Neural progenitor cell (in vitro differentiated cells): ENCODE measurements around the gene TMEM132E. TPM values are rescaled to one million over a fixed set of nuclear protein-coding genes. Genes with fewer than 3 reads are reported as not detected.

ENCODE experiments used
- DNase-seq: peaks from one replicate; pipeline ENCODE4 v3.0.0-alpha.2; 2016; ENCODE audit warnings: low spot score
- H2AFZ ChIP-seq: fragments of 200-600 bp; sonication (generic); replicated peaks from 2 replicates; pipeline ENCODE4 v1.6.1; 2016; ENCODE audit warnings: antibody characterized with exemption
- H3F3A ChIP-seq: fragments of 200-600 bp; sonication (generic); 2 replicates; pipeline ENCODE4 v1.6.1; 2016; ENCODE audit warnings: antibody characterized with exemption, low read depth
- H3K27ac ChIP-seq: fragments of 200-600 bp; sonication (generic); 2 replicates; pipeline ENCODE4 v1.5.1; 2016; ENCODE audit warnings: mild to moderate bottlenecking
- H3K27me3 ChIP-seq: fragments of 200-600 bp; sonication (generic); 2 replicates; pipeline ENCODE4 v1.6.1; 2016; ENCODE audit warnings: mild to moderate bottlenecking, moderate library complexity
- H3K36me3 ChIP-seq: fragments of 200-600 bp; sonication (generic); 2 replicates; pipeline ENCODE4 v1.5.1; 2016
- H3K4me1 ChIP-seq: fragments of 200-600 bp; sonication (generic); 2 replicates; pipeline ENCODE4 v1.6.1; 2016; ENCODE audit warnings: mixed run types
- H3K4me2 ChIP-seq: fragments of 200-600 bp; sonication (generic); 2 replicates; pipeline ENCODE4 v1.6.1; 2016
- H3K4me3 ChIP-seq: fragments of 200-600 bp; sonication (generic); 2 replicates; pipeline ENCODE4 v1.5.1; 2016
- H3K79me2 ChIP-seq: fragments of 200-600 bp; sonication (generic); 2 replicates; pipeline ENCODE4 v1.6.1; 2016; ENCODE audit warnings: low read depth
- H3K9ac ChIP-seq: fragments of 200-600 bp; sonication (generic); 2 replicates; pipeline ENCODE4 v1.6.1; 2016
- H3K9me3 ChIP-seq: fragments of 200-600 bp; sonication (generic); 2 replicates; pipeline ENCODE4 v1.5.1; 2016; ENCODE audit warnings: low read depth
- H4K20me1 ChIP-seq: fragments of 200-600 bp; sonication (generic); 2 replicates; pipeline ENCODE4 v1.6.1; 2016; ENCODE audit warnings: low read depth
- H3K27ac Mint-ChIP-seq: 3 replicates; pipeline ENCODE4 v1.8.0; 2021; ENCODE audit warnings: mixed read lengths
- H3K27me3 Mint-ChIP-seq: 2 replicates; pipeline ENCODE4 v1.8.0; 2022; ENCODE audit warnings: low read depth, mild to moderate bottlenecking, inconsistent platforms, moderate library complexity, mixed read lengths; ENCODE audit not compliant: insufficient read depth
- H3K36me3 Mint-ChIP-seq: 3 replicates; pipeline ENCODE4 v1.8.0; 2021; ENCODE audit warnings: mixed read lengths
- H3K4me1 Mint-ChIP-seq: 3 replicates; pipeline ENCODE4 v1.8.0; 2021; ENCODE audit warnings: mixed read lengths
- H3K4me3 Mint-ChIP-seq: 3 replicates; pipeline ENCODE4 v1.8.0; 2021; ENCODE audit warnings: mild to moderate bottlenecking, moderate library complexity, mixed read lengths
- H3K9me3 Mint-ChIP-seq: 3 replicates; pipeline ENCODE4 v1.8.0; 2020; ENCODE audit warnings: mixed read lengths
- CTCF ChIP-seq: fragments of 200-600 bp; sonication (generic); IDR thresholded peaks from 2 replicates; pipeline ENCODE4 v1.5.1; 2017; ENCODE audit warnings: antibody characterized with exemption, mild to moderate bottlenecking
- EZH2 ChIP-seq: fragments of 200-600 bp; sonication (generic); IDR thresholded peaks from 2 replicates; pipeline ENCODE4 v1.6.1; 2017; ENCODE audit warnings: antibody characterized with exemption, mild to moderate bottlenecking, moderate library complexity
- EZH2phosphoT487 ChIP-seq: fragments of 200-600 bp; sonication (generic); IDR thresholded peaks from 2 replicates; pipeline ENCODE4 v1.6.1; 2017; ENCODE audit warnings: antibody characterized with exemption
- total RNA-seq: library from RNA; depleted of rRNA; stranded (reverse); fragments of >200 nt; gene quantifications from 2 replicates; pipeline ENCODE4 v1.2.3, GENCODE V29; 2015; ENCODE audit warnings: low replicate concordance

TMEM132E gene
- total RNA-seq, 1 donor from 2014 or later = 0.21 TPM

DNA sequence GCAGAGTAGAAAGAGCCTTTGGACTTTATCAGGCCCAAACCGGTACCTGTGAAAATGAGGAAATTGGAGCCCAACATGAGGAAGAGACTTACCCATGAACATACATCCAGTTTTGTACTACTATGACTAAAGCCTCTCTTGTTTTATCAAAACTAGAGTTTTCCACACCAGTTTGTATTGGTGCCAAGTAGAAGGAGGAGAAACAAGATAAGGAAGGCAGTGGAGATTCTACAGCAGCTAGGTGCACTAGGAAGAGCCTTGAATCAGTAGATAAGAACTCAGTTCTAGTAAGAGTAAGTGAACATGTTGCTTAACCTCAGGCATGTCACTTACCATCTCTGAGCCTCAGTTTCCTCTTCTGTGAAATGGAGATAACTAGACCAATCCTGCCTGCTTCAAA, 13.7 kb upstream of the TMEM132E start:
- Histone ChIP-seq H3K27me3 (peaks cover 100% of the 10 kb centered on the region), H2AFZ (no peak overlapping the region), H3K4me3 (no peak overlapping the region), H4K20me1 (peaks cover 20% of the 10 kb centered on the region), H3K36me3 (no peaks in the 10 kb centered on the region), H3K4me1 (peaks cover 7% of the 10 kb centered on the region), H3K79me2 (no peaks in the 10 kb centered on the region), H3K4me2 (no peak overlapping the region), H3K9ac (no peak overlapping the region), H3K27ac (no peak overlapping the region), H3K9me3 (no peaks in the 10 kb centered on the region), H3F3A (peaks cover 8% of the 10 kb centered on the region)
- peaks cover 20% of the 10 kb centered on the region for H3K27me3 Mint-ChIP-seq
- H3K27ac Mint-ChIP-seq = no peak overlapping the region
- DNase-seq = no peak
- no peaks in the 10 kb centered on the region for H3K36me3 Mint-ChIP-seq
- no peaks in the 10 kb centered on the region for H3K9me3 Mint-ChIP-seq
- H3K4me3 Mint-ChIP-seq = no peak overlapping the region
- H3K4me1 Mint-ChIP-seq = peaks cover 6% of the 10 kb centered on the region
- TF ChIP-seq EZH2phosphoT487 = no peak
- TF ChIP-seq CTCF = no peak
- no peak for TF ChIP-seq EZH2

GRCh38 chr17:34566201-34566600, 13.2 kb upstream of the TMEM132E start:
- no peak for TF ChIP-seq EZH2
- TF ChIP-seq CTCF = no peak
- no peak for TF ChIP-seq EZH2phosphoT487
- Histone ChIP-seq H3K36me3 (no peaks in the 10 kb centered on the region), H3K9me3 (no peaks in the 10 kb centered on the region), H2AFZ (no peak overlapping the region), H3K79me2 (no peaks in the 10 kb centered on the region), H3K9ac (no peak overlapping the region), H3K4me1 (peaks cover 7% of the 10 kb centered on the region), H4K20me1 (peaks cover 20% of the 10 kb centered on the region), H3K4me2 (no peak overlapping the region), H3F3A (peaks cover 8% of the 10 kb centered on the region), H3K27me3 (peaks cover 100% of the 10 kb centered on the region), H3K27ac (no peak overlapping the region), H3K4me3 (no peak overlapping the region)
- no peaks in the 10 kb centered on the region for H3K9me3 Mint-ChIP-seq
- H3K4me3 Mint-ChIP-seq = no peak overlapping the region
- no peaks in the 10 kb centered on the region for H3K36me3 Mint-ChIP-seq
- H3K4me1 Mint-ChIP-seq = peaks cover 9% of the 10 kb centered on the region
- no peak overlapping the region for H3K27ac Mint-ChIP-seq
- peaks cover 20% of the 10 kb centered on the region for H3K27me3 Mint-ChIP-seq
- DNase-seq = no peak

- H3K4me1 ChIP-seq = peaks cover 7% of the 10 kb centered on the region
- H3K79me2 ChIP-seq = no peaks in the 10 kb centered on the region
- H3K36me3 ChIP-seq = no peaks in the 10 kb centered on the region
- H3K27me3 ChIP-seq = peaks cover 100% of the 10 kb centered on the region
- peaks cover 22% of the 10 kb centered on the region for H3K27me3 Mint-ChIP-seq
- H3K9me3 ChIP-seq = no peaks in the 10 kb centered on the region
- H3K4me1 Mint-ChIP-seq = peaks cover 12% of the 10 kb centered on the region
- no peak overlapping the region for H3K4me3 ChIP-seq
- H3F3A ChIP-seq = peaks cover 8% of the 10 kb centered on the region
- peaks cover 20% of the 10 kb centered on the region for H4K20me1 ChIP-seq
- H3K27ac ChIP-seq = no peak overlapping the region
- no peaks in the 10 kb centered on the region for H3K9me3 Mint-ChIP-seq
- no peak overlapping the region for H3K9ac ChIP-seq
- no peak overlapping the region for H3K4me3 Mint-ChIP-seq
- no peak for DNase-seq
- no peak overlapping the region for H2AFZ ChIP-seq
- H3K36me3 Mint-ChIP-seq = no peaks in the 10 kb centered on the region
- no peak overlapping the region for H3K4me2 ChIP-seq
- TF ChIP-seq CTCF (no peak), EZH2 (no peak), EZH2phosphoT487 (no peak)
- H3K27ac Mint-ChIP-seq = no peak overlapping the region
These were observed 12.5 kb upstream of the TMEM132E start for GRCh38 chr17:34566873-34567272.
